HCT116 (cell line): ENCODE results near the gene TMTC1. TPM values are rescaled to one million over a fixed set of nuclear protein-coding genes. Genes with fewer than 3 reads are reported as not detected.

Experiments used
- ATAC-seq: fragments of 200-7000 bp; cut with Tn5 transposase; 2 replicates; pipeline ENCODE4 v1.9.1; 2020; ENCODE audit warnings: mild to moderate bottlenecking, moderate library complexity
- BruUV-seq: library from RNA; stranded (reverse); fragments of 400-500 nt; replicated peaks from 2 replicates; lab custom pipeline; 2021; lab: Mats Ljungman, UMichigan
- CTCF ChIA-PET: fragments of 300-600 bp; sonication (Branson Sonifier 250); formaldehyde crosslinking; loops from one replicate; lab custom pipeline; 2021; ENCODE audit warnings: antibody characterized with exemption; lab: Charles Lee
- POLR2A ChIA-PET: fragments of 300-600, 350-600 bp; sonication (Branson Sonifier 250); formaldehyde crosslinking; loops from one replicate; lab custom pipeline; 2021; ENCODE audit warnings: antibody characterized with exemption; lab: Charles Lee
- RAD21 ChIA-PET, 2 experiments: fragments of 300-600 bp; sonication (Branson Sonifier 250); formaldehyde crosslinking; loops; one replicate each; lab custom pipeline; 2023; ENCODE audit warnings: low total read pairs in 2 of 2; ENCODE audit not compliant: uncharacterized antibody in 2 of 2, unreplicated experiment in 2 of 2, low non-redundant PET in 1 of 2; lab: Charles Lee
- DNase-seq: peaks from one replicate; pipeline ENCODE4 v3.0.0-alpha.2; 2010; ENCODE audit warnings: low read depth, low spot score
- H2AFZ ChIP-seq: fragments of 200-600 bp; shearing (Covaris generic), sonication (generic); 2 replicates; pipeline ENCODE4 v1.6.1; 2017; ENCODE audit warnings: low read depth, mixed run types, mixed read lengths, antibody characterized with exemption, low read length; ENCODE audit not compliant: poor library complexity, severe bottlenecking
- H3K27ac ChIP-seq: 2 replicates; pipeline ENCODE4 v1.5.1; 2012; ENCODE audit warnings: low read depth, low read length
- H3K27me3 ChIP-seq: fragments of 200-600 bp; sonication (generic); 2 replicates; pipeline ENCODE4 v1.6.1; 2016; ENCODE audit warnings: mixed run types, low read length, mixed read lengths; ENCODE audit not compliant: insufficient read depth
- H3K36me3 ChIP-seq, 2 experiments: fragments of 200-500 bp in 1 of 2; fragments of 200-600 bp in 1 of 2; sonication (Bioruptor generic) in 1 of 2; sonication (generic) in 1 of 2; 2 replicates each; pipeline versions ENCODE4 v1.5.1 to v1.6.1; 2014 to 2016; ENCODE audit warnings: low read length in 2 of 2, inconsistent platforms in 1 of 2, mixed read lengths in 1 of 2, mixed run types in 1 of 2; ENCODE audit not compliant: insufficient read depth in 2 of 2, control insufficient read depth in 1 of 2
- H3K4me1 ChIP-seq, 2 experiments: fragments of 200-600 bp in 1 of 2; sonication (generic) in 1 of 2; 2 replicates each; pipeline versions ENCODE4 v1.5.1 to v1.6.1; 2012 to 2017; ENCODE audit warnings: low read length in 2 of 2, inconsistent platforms in 1 of 2, mild to moderate bottlenecking in 1 of 2, mixed read lengths in 1 of 2, mixed run types in 1 of 2, moderate library complexity in 1 of 2; ENCODE audit not compliant: insufficient read depth in 2 of 2, control insufficient read depth in 1 of 2
- H3K4me2 ChIP-seq: fragments of 200-600 bp; sonication (generic); 2 replicates; pipeline ENCODE4 v1.6.1; 2017; ENCODE audit warnings: mixed run types, low read length, mixed read lengths
- H3K4me3 ChIP-seq, 2 experiments: fragments of 200-600 bp in 1 of 2; sonication (generic) in 1 of 2; replicated peaks in 1 of 2; 2 replicates each; pipeline ENCODE4 v1.5.1; 2011 to 2016; ENCODE audit warnings: low read length in 2 of 2, control low read depth in 1 of 2, low read depth in 1 of 2, mild to moderate bottlenecking in 1 of 2, mixed read lengths in 1 of 2, mixed run types in 1 of 2
- H3K79me2 ChIP-seq: fragments of 200-600 bp; sonication (generic); 2 replicates; pipeline ENCODE4 v1.6.1; 2017; ENCODE audit warnings: mild to moderate bottlenecking, mixed run types, low read length, moderate library complexity, mixed read lengths; ENCODE audit not compliant: insufficient read depth
- H3K9ac ChIP-seq: fragments of 200-600 bp; sonication (generic); 2 replicates; pipeline ENCODE4 v1.6.1; 2016; ENCODE audit warnings: low read length, mixed read lengths
- H3K9me2 ChIP-seq: fragments of 200-600 bp; sonication (generic), shearing (Covaris generic); 2 replicates; pipeline ENCODE4 v1.6.1; 2017; ENCODE audit warnings: mixed run types, mild to moderate bottlenecking, moderate library complexity; ENCODE audit not compliant: insufficient read depth
- H3K9me3 ChIP-seq, 2 experiments: fragments of 200-500 bp in 1 of 2; fragments of 200-600 bp in 1 of 2; sonication (Bioruptor generic) in 1 of 2; sonication (generic) in 1 of 2; 2 replicates each; pipeline ENCODE4 v1.6.1; 2014 to 2017; ENCODE audit warnings: low read length in 2 of 2, mixed read lengths in 2 of 2, inconsistent platforms in 1 of 2, low read depth in 1 of 2, mild to moderate bottlenecking in 1 of 2, mixed run types in 1 of 2, moderate library complexity in 1 of 2; ENCODE audit not compliant: control insufficient read depth in 1 of 2, insufficient read depth in 1 of 2
- H4K20me1 ChIP-seq: fragments of 200-600 bp; sonication (generic), shearing (Covaris generic); 2 replicates; pipeline ENCODE4 v1.6.1; 2017; ENCODE audit warnings: mixed run types, mild to moderate bottlenecking, moderate library complexity; ENCODE audit not compliant: insufficient read depth
- CBX3 ChIP-seq: IDR thresholded peaks from 2 replicates; pipeline ENCODE4 v1.6.1; 2012; ENCODE audit warnings: low read depth
- CEBPB ChIP-seq: IDR thresholded peaks from 2 replicates; pipeline ENCODE4 v1.6.1; 2012; ENCODE audit warnings: low read depth
- FOSL1 ChIP-seq: IDR thresholded peaks from 2 replicates; pipeline ENCODE4 v1.6.1; 2012; ENCODE audit warnings: low read depth
- JUND ChIP-seq: IDR thresholded peaks from 2 replicates; pipeline ENCODE4 v1.6.1; 2012
- MAX ChIP-seq: IDR thresholded peaks from 2 replicates; pipeline ENCODE4 v1.6.1; 2012
- POLR2A ChIP-seq: IDR thresholded peaks from 2 replicates; pipeline ENCODE4 v1.7.0; 2011; ENCODE audit warnings: borderline replicate concordance; ENCODE audit not compliant: insufficient read depth, insufficient read length; ENCODE audit errors: extremely low read depth
- POLR2AphosphoS5 ChIP-seq: IDR thresholded peaks from 2 replicates; pipeline ENCODE4 v1.6.1; 2011; ENCODE audit warnings: mild to moderate bottlenecking, low read depth, low read length, moderate library complexity
- SP1 ChIP-seq: IDR thresholded peaks from 2 replicates; pipeline ENCODE4 v1.6.1; 2012; ENCODE audit warnings: low read depth
- SRF ChIP-seq: IDR thresholded peaks from 2 replicates; pipeline ENCODE4 v1.6.1; 2012; ENCODE audit warnings: low read depth
- TCF7L2 ChIP-seq: IDR thresholded peaks from 2 replicates; pipeline ENCODE4 v1.7.0; 2011; ENCODE audit warnings: borderline replicate concordance, inconsistent platforms; ENCODE audit not compliant: insufficient read depth, insufficient read length; ENCODE audit errors: extremely low read depth
- YY1 ChIP-seq: IDR thresholded peaks from 2 replicates; pipeline ENCODE4 v1.6.1; 2011; ENCODE audit warnings: low read length, low read depth, moderate library complexity, mild to moderate bottlenecking; ENCODE audit not compliant: insufficient replicate concordance; ENCODE audit errors: extremely low read depth
- intact Hi-C: fragments of 100-400 bp; cut with micrococcal nuclease; formaldehyde crosslinking; loops from 2 replicates; pipeline ENCODE4 v1.10.0; 2022
- total RNA-seq: library from RNA; stranded (reverse); gene quantifications from one replicate; pipeline ENCODE4 v1.2.1, GENCODE V29; 2021; ENCODE audit not compliant: unreplicated experiment
- TF ChIP-seq, protein P1 (sequence below), 3 experiments: fragments of 200-600 bp in 1 of 3; sonication (generic) in 1 of 3; IDR thresholded peaks in 2 of 3; conservative IDR thresholded peaks in 1 of 3; 2 replicates each; pipeline ENCODE4 v1.5.1; 2012 to 2017; ENCODE audit warnings: low read depth in 2 of 3, low read length in 2 of 3, antibody characterized with exemption in 1 of 3, borderline replicate concordance in 1 of 3, control low read depth in 1 of 3, mild to moderate bottlenecking in 1 of 3, mixed read lengths in 1 of 3, mixed run types in 1 of 3, moderate library complexity in 1 of 3; ENCODE audit not compliant: insufficient read depth in 1 of 3
- TF ChIP-seq, protein P2 (sequence below): IDR thresholded peaks from 2 replicates; pipeline ENCODE4 v1.6.1; 2012; ENCODE audit warnings: low read depth
- TF ChIP-seq, protein P3 (sequence below): IDR thresholded peaks from 2 replicates; pipeline ENCODE4 v1.6.1; 2012
- TF ChIP-seq, protein P4 (sequence below): IDR thresholded peaks from 2 replicates; pipeline ENCODE4 v1.6.1; 2011; ENCODE audit warnings: mild to moderate bottlenecking, low read length, moderate library complexity; ENCODE audit not compliant: insufficient replicate concordance; ENCODE audit errors: extremely low read depth

The TMTC1 gene
- total RNA-seq, 1 experiment from 2014 or later, result 2.0 TPM

DNA sequence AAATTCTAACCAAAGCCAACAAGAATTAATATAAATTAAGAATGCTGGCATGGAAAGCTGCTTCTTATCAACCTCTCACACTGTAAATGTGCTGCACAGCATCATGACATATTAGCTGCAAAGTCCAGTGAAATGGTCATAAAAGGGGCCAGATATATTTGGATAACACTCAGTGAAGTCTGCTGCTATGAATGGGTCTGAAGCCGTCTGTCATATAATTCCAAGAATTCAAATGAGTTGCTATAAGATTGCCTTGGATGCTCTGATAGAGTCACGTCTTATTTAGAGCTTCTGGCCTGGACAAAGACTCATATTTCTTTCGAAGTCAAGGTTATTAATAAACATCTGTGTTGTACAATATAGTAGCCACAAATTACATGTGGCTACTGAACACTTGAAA lies 231.9 kb downstream of the TMTC1 start (continued):
- TF ChIP-seq, protein P1, sequence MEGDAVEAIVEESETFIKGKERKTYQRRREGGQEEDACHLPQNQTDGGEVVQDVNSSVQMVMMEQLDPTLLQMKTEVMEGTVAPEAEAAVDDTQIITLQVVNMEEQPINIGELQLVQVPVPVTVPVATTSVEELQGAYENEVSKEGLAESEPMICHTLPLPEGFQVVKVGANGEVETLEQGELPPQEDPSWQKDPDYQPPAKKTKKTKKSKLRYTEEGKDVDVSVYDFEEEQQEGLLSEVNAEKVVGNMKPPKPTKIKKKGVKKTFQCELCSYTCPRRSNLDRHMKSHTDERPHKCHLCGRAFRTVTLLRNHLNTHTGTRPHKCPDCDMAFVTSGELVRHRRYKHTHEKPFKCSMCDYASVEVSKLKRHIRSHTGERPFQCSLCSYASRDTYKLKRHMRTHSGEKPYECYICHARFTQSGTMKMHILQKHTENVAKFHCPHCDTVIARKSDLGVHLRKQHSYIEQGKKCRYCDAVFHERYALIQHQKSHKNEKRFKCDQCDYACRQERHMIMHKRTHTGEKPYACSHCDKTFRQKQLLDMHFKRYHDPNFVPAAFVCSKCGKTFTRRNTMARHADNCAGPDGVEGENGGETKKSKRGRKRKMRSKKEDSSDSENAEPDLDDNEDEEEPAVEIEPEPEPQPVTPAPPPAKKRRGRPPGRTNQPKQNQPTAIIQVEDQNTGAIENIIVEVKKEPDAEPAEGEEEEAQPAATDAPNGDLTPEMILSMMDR (IDR thresholded peaks at IDR 0.05 in 2 of 3, conservative IDR thresholded peaks at IDR 0.05 in 1 of 3; ENCODE audit: borderline replicate concordance in 1 of 3, insufficient read depth in 1 of 3, low read depth in 2 of 3, low read length in 2 of 3), result no peak
- TF ChIP-seq MAX (no peak), SP1 (no peak), POLR2A (no peak)
- TF ChIP-seq, protein P2, sequence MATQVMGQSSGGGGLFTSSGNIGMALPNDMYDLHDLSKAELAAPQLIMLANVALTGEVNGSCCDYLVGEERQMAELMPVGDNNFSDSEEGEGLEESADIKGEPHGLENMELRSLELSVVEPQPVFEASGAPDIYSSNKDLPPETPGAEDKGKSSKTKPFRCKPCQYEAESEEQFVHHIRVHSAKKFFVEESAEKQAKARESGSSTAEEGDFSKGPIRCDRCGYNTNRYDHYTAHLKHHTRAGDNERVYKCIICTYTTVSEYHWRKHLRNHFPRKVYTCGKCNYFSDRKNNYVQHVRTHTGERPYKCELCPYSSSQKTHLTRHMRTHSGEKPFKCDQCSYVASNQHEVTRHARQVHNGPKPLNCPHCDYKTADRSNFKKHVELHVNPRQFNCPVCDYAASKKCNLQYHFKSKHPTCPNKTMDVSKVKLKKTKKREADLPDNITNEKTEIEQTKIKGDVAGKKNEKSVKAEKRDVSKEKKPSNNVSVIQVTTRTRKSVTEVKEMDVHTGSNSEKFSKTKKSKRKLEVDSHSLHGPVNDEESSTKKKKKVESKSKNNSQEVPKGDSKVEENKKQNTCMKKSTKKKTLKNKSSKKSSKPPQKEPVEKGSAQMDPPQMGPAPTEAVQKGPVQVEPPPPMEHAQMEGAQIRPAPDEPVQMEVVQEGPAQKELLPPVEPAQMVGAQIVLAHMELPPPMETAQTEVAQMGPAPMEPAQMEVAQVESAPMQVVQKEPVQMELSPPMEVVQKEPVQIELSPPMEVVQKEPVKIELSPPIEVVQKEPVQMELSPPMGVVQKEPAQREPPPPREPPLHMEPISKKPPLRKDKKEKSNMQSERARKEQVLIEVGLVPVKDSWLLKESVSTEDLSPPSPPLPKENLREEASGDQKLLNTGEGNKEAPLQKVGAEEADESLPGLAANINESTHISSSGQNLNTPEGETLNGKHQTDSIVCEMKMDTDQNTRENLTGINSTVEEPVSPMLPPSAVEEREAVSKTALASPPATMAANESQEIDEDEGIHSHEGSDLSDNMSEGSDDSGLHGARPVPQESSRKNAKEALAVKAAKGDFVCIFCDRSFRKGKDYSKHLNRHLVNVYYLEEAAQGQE, result no peak

DNA sequence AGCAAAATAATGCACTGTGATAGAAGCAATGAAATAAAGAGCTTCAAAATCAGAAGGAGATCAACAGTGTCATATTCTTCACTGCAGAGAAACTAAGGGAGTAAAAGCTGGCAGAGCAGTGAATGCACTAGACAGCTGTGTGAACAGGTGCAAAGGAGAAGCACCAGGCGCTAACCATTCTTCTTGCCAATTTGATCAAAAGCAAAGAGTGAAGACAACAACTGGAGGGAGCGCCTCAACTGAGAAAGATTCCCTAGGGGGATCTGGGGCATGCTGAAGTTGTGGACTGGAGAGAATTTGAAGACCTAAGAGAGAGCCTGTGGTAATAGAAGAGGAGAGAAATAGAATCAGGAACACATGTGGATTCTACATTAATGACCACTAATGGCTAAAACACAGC lies 235.9 kb downstream of the TMTC1 start:
- intact Hi-C loops, result no loop called here

More for the DNA sequence above, 235.9 kb downstream of the TMTC1 start:
- no peak for DNase-seq
- no peak overlapping the region for H3K9ac ChIP-seq
- H3K4me1 ChIP-seq, result no peaks in the 10 kb centered on the region
- POLR2A ChIA-PET, result no interaction called here
- no peak overlapping the region for H3K27ac ChIP-seq
- H3K9me3 ChIP-seq, result no peaks in the 10 kb centered on the region
- H3K9me2 ChIP-seq, result no peaks in the 10 kb centered on the region
- no peak overlapping the region for H2AFZ ChIP-seq
- CTCF ChIA-PET, result no interaction called here
- H3K79me2 ChIP-seq, result no peaks in the 10 kb centered on the region
- H3K4me2 ChIP-seq, result no peak overlapping the region
- H3K27me3 ChIP-seq, result no peaks in the 10 kb centered on the region
- RAD21 ChIA-PET, result no interaction called here
- no TSS peak for BruUV-seq
- no peaks in the 10 kb centered on the region for H3K36me3 ChIP-seq
- ATAC-seq, result no peak
- TF ChIP-seq POLR2A (no peak), CBX3 (no peak), TCF7L2 (no peak), YY1 (no peak), CEBPB (no peak), SRF (no peak), FOSL1 (no peak), JUND (no peak), POLR2AphosphoS5 (no peak), SP1 (no peak)
- TF ChIP-seq, protein P3, sequence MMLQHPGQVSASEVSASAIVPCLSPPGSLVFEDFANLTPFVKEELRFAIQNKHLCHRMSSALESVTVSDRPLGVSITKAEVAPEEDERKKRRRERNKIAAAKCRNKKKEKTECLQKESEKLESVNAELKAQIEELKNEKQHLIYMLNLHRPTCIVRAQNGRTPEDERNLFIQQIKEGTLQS, result no peak
- TF ChIP-seq, protein P4, sequence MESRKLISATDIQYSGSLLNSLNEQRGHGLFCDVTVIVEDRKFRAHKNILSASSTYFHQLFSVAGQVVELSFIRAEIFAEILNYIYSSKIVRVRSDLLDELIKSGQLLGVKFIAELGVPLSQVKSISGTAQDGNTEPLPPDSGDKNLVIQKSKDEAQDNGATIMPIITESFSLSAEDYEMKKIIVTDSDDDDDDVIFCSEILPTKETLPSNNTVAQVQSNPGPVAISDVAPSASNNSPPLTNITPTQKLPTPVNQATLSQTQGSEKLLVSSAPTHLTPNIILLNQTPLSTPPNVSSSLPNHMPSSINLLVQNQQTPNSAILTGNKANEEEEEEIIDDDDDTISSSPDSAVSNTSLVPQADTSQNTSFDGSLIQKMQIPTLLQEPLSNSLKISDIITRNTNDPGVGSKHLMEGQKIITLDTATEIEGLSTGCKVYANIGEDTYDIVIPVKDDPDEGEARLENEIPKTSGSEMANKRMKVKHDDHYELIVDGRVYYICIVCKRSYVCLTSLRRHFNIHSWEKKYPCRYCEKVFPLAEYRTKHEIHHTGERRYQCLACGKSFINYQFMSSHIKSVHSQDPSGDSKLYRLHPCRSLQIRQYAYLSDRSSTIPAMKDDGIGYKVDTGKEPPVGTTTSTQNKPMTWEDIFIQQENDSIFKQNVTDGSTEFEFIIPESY, result no peak
- no peaks in the 10 kb centered on the region for H4K20me1 ChIP-seq
- H3K4me3 ChIP-seq, result no peak overlapping the region
